Adipose tissue (tissue), 3 donors: ENCODE results near the gene SUB1. TPM values are rescaled to one million over a fixed set of nuclear protein-coding genes. Genes with fewer than 3 reads are reported as not detected.
"Not testable (repeated sequence)": the region's sequence is repeated elsewhere in the genome, so short reads cannot be mapped to it uniquely, and the experiment has no call there.

Source experiments
- H3K27ac ChIP-seq: one replicate; pipeline ENCODE4 v1.5.1; 2013; ENCODE audit warnings: low read depth, low read length
- WGBS, 3 donors: extraction: QIAGEN DNeasy Blood & Tissue Kit; methylation state at CpG; one replicate each; pipeline ENCODE4 v1.1.7; 2013; 5-methylcytosine and 5-hydroxymethylcytosine counted together
- polyA plus RNA-seq, 3 donors: library from polyadenylated mRNA; stranded (reverse); fragments of 200-250 nt; gene quantifications; one replicate each; pipeline ENCODE4 v1.2.3, GENCODE V29; 2013
- donor health status: healthy with polysubstance abuse.
- donor health status: Bipolar disorder and iron deficiency.
- donor health status: healthy.

Gene SUB1
- polyA plus RNA-seq, 3 donors = 68.6 to 237 (median 225) TPM

DNA sequence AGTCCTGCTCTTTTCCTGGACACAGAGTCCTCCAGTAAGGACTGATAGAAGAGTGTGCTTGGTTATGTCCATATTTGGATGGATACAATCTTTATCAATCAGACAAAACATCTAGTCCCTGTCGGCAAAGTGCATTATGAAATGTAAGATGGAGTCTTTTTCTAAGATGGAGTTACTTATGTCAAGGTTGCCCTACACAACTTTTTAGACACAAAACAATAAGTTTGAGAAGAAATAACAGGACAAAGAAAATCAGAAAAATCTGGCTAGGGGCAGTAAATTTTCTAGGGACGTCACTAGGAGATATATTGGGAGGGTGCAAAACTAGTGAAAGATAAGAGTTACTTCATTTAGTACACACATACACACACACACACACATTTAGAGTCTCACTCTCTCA is 23.3 kb upstream of the SUB1 start:
- no peak overlapping the region for H3K27ac ChIP-seq
- WGBS, 3 donors = 78 to 98% (median 98%) methylated on average over 2 of the region's 2 CpGs

GRCh38 chr5:32562843-32563242 is 22.5 kb upstream of the SUB1 start:
- no peak overlapping the region for H3K27ac ChIP-seq

- 93 to 96% (median 94%) methylated on average over 2 of the region's 2 CpGs for WGBS, 3 donors
Observed at GRCh38 chr5:32563614-32564013, 21.7 kb upstream of the SUB1 start.

DNA sequence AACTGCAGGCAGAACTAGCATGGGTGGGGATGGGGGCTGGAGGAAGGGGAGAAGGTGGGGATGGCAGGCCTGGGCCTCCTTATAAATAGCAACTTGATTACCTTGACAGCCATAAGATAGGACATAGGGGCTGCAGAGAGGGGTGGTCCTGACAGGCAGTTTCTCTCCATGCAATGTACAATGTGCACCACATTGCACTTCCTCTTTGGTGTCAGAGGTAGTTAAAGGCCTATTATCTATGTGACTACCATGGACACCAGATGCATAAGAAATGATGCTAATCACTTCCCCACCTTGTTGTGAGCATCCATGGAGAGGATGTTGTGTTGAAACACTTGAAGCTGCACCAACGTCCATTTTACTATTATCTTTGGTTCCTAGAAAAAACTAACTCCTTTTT is 20.2 kb upstream of the SUB1 start:
- 36 to 47% (median 44%) methylated on average over 1 of the region's 1 CpG for WGBS, 3 donors
- H3K27ac ChIP-seq = no peak overlapping the region

More at GRCh38 chr5:32563614-32564013, 21.7 kb upstream of the SUB1 start:
- no peak overlapping the region for H3K27ac ChIP-seq

- WGBS, 3 donors = 66 to 86% (median 74%) methylated on average over 3 of the region's 3 CpGs
- no peak overlapping the region for H3K27ac ChIP-seq
Observed at GRCh38 chr5:32566319-32567111, 18.8 kb upstream of the SUB1 start.

- no peak overlapping the region for H3K27ac ChIP-seq
- WGBS, 3 donors = 41 to 83% (median 78%) methylated on average over 1 of the region's 1 CpG
Observed at GRCh38 chr5:32571128-32571527, 14.2 kb upstream of the SUB1 start.

GRCh38 chr5:32572778-32573480 is 12.4 kb upstream of the SUB1 start:
- 57 to 84% (median 79%) methylated on average over 8 of the region's 8 CpGs for WGBS, 3 donors
- H3K27ac ChIP-seq = no peak overlapping the region

DNA sequence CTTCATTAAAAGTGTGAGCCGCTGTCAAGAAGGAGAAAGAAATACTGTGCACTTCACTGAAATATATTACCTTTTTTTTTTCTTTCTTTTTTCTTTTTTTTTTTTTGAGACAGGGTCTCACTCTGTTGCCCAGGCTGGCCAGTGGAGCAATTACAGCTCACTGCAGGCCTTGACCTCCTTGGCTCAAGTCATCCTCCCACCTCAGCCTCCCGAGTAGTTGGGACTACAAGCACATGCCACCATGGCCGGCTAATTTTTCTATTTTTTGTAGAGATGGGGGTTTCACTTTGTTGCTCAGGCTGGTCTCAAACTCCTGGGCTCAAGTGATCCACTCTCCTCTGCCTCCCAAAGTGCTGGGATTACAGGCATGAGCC is 11.9 kb upstream of the SUB1 start:
- 83 to 87% (median 85%) methylated on average over 3 of the region's 3 CpGs for WGBS, 3 donors
- H3K27ac ChIP-seq = not testable (repeated sequence)

- H3K27ac ChIP-seq = no peak overlapping the region
- 46 to 93% (median 90%) methylated on average over 3 of the region's 3 CpGs for WGBS, 3 donors
Observed at GRCh38 chr5:32574540-32575175, 10.7 kb upstream of the SUB1 start.

- 73 to 89% (median 79%) methylated on average over 3 of the region's 3 CpGs for WGBS, 3 donors
- H3K27ac ChIP-seq = no peak overlapping the region
Observed at GRCh38 chr5:32578363-32578762, 7.0 kb upstream of the SUB1 start.

GRCh38 chr5:32578764-32579163 is 6.6 kb upstream of the SUB1 start:
- no peak overlapping the region for H3K27ac ChIP-seq
- WGBS, 3 donors = 93 to 98% (median 97%) methylated on average over 3 of the region's 3 CpGs

DNA sequence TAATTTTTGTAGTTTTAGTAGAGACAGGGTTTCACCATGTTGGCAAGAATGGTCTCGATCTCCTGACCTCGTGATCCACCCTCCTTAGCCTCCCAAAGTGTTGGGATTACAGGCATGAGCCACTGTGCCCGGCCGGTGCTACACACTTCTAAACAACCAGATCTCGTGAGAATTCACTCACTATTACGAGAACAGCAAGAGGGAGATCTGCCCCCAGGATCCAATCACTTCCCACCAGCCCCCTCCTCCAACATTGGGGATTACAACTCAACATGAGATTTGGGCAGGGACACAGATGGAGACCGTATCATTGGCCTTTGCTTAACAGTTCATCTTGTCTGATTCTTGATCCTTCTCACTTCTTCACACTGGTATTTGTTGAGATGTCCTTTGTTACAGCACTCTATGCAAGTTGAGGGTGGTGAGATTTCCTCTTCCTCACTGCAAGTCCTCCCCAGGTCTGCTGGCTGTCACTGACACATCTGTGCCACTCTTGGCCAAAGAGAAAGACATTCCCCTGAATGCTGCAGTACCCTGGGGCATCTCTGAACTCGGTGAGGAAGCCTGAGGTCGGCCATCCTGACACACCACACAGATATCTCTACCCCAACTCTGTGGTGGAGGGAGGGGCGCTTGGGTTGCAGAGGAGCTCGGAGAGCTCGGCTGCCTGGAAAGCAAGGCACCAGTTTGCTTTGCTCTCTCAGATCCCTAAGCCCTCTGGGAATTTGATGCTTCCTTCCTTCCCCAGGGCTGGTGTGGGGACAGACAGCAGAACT is 4.2 kb upstream of the SUB1 start:
- H3K27ac ChIP-seq = no peak overlapping the region
- 66 to 80% (median 79%) methylated on average over 12 of the region's 12 CpGs for WGBS, 3 donors

DNA sequence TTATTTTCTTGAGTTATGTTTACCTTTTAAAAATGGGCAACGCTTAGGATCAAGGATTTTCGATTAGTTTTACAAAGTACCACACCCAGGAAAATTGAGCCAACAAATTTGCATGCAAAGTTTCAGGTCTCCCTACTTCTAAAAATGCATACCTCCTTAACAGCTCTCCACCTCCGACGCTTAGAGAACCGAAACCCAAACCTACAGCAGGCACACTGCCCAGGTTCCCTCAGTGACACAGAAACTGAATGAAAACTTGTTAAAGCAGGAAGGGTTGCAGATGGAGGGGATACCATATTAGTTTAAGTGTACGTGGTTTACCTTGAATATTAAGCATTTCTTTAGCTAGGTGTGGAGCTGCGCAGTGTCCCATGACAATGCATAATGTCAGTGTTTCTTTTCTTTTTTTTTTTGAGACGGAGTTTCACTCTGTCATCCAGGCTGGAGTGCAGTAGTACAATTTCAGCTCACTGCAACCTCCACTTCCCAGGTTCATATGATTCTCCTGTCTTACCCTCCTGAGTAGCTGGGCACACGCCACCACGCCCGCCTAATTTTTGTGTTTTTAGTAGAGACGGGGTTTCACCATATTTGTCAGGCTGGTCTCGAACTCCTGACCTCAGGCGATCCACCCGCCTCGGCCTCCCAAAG is 1.6 kb upstream of the SUB1 start:
- H3K27ac ChIP-seq = no peak overlapping the region
- 81 to 82% (median 81%) methylated on average over 16 of the region's 16 CpGs for WGBS, 3 donors

DNA sequence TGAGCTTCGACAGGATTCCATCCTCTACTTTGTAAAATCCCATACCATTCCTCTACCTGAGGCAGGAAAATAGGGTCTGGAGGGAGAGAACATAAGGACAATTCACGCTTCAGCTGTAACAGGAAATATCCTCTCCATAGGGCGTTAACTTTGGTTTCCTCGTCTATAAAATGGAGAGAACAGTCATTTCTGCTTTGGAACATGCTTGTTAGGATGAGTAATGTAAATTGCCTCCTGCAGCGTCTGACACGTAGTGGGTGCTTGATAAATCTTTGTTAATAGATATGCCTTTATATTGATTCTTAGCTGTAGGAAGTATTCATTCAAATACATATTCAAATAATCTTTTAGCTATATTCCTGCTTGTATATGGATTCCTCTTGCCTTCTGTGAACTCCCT is 711 bp upstream of the SUB1 start:
- H3K27ac ChIP-seq = no peak overlapping the region
- WGBS, 3 donors = 57 to 77% (median 67%) methylated on average over 6 of the region's 6 CpGs

DNA sequence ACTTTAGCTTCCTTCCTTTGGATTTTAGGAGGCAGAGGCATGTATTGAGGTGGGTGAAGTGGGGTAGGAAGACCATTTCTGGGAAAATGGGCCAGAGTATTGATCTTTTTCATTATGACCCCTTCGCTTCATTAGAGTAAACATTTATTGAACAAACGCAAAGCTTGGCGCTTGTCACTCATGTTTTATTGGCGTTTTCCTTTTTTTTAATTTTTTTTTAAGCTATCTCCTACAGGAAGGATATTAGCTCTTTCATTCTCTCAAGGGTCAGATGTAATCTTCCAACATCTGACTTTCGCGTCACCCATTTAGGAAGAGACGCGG is 273 bp upstream of the SUB1 start:
- no peak overlapping the region for H3K27ac ChIP-seq
- 19 to 29% (median 27%) methylated on average over 8 of the region's 8 CpGs for WGBS, 3 donors

GRCh38 chr5:32586276-32586599 is 881 bp downstream of the SUB1 start:
- peak overlapping the region; percentile 97 for H3K27ac ChIP-seq
- 2 to 3% (median 2%) methylated on average over 6 of the region's 6 CpGs for WGBS, 3 donors

GRCh38 chr5:32587067-32587551 is 1.8 kb downstream of the SUB1 start:
- H3K27ac ChIP-seq = no peak overlapping the region
- WGBS, 3 donors = 71 to 86% (median 78%) methylated on average over 6 of the region's 6 CpGs

- WGBS, 3 donors = 85 to 89% (median 86%) methylated on average over 8 of the region's 8 CpGs
- no peak overlapping the region for H3K27ac ChIP-seq
Observed at GRCh38 chr5:32589416-32589815, 4.1 kb downstream of the SUB1 start.
